ENCODE data around the gene ANAPC7.
A peak's percentile ranks its signal among the peaks of the same experiment; 100 is the strongest.
"Not testable (repeated sequence)": the region's sequence is repeated elsewhere in the genome, so short reads cannot be mapped to it uniquely, and the experiment has no call there.

The ANAPC7 gene

DNA sequence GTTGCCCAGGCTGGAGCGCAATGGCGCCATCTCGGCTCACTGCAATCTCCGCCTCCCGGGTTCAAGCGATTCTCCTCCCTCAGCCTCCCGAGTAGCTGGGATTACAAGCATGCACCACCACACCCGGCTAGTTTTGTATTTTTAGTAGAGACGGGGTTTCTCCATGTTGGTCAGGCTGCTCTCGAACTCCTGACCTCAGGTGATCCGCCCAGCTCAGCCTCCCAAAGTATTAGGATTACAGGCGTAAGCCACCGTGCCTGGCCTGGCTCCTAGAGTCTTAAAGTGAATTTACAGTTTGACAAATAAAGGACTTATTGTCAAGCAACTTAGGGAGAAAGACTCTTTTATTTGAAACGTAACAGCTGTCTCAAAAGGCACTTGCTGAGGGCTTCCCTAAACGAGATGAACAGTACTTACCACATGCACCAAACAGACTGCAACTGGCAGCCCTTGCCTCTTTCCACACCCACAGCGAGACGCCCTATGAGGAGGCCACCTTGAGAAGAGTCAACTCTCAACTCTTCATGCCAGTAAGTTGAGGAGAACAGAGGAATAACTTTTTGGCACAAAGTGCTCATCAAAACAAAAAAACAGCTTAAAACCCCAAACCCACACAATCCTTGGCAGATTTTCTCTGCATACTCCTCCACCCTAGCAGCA lies 25.2 kb downstream of the ANAPC7 start:
- not testable (repeated sequence) for H3K27me3 ChIP-seq (ENCODE audit: control insufficient read depth in 5 of 5, insufficient read depth in 4 of 5, low read length in 5 of 5); H3K9ac ChIP-seq (ENCODE audit: low read length in 5 of 5); H3K27ac ChIP-seq (ENCODE audit: low read depth, low read length); H3K9me3 ChIP-seq (ENCODE audit: control insufficient read depth in 5 of 5, low read length in 5 of 5); H3K4me1 ChIP-seq (ENCODE audit: control insufficient read depth in 5 of 5, insufficient read depth in 5 of 5, low read length in 5 of 5); H3K4me3 ChIP-seq (ENCODE audit: low read depth in 1 of 5, low read length in 5 of 5)
- H3K36me3 ChIP-seq (ENCODE audit: control insufficient read depth in 5 of 5, insufficient read depth in 5 of 5, low read length in 5 of 5) = peaks cover 20 to 87% (median 73%) of the 10 kb centered on the region in 5 donors

DNA sequence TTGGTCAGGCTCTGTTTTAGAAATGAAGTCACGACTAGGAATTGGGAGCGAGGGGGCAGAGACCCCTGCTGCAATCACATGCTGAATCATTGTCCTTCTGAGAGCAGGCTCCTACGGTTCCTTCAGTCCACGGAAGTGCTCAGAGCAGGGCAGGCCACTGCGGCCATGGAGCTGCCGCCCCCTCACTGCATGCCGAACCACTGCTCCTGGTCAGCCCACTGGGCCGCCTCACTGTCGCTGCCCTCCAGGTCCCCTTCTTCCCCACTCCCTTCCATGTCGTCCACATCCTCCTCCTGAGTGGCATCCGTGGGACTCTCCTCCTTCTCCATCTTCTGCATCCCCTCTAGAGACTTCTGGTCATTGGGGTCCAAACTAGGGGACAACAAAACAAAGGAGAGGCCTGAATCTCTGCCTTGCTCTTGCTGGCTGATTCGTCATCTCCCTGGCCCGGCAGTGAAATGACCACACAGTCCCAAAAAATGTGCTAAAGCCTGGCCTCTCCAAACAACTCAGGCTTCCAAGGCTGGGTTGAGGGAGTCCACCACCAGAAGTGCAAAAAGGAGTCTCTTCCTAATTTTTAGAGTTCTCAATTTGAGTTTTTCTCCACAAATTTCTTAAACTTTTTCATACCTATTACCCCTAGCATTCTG lies 29.4 kb downstream of the ANAPC7 start:
- no peak overlapping the region for H3K4me3 ChIP-seq (ENCODE audit: low read depth in 1 of 5, low read length in 5 of 5)
- no peaks in the 10 kb centered on the region for H3K9me3 ChIP-seq (ENCODE audit: control insufficient read depth in 5 of 5, low read length in 5 of 5)
- H3K36me3 ChIP-seq (ENCODE audit: control insufficient read depth in 5 of 5, insufficient read depth in 5 of 5, low read length in 5 of 5) = peaks cover 14 to 66% (median 58%) of the 10 kb centered on the region in 5 donors
- no peaks in the 10 kb centered on the region for H3K27me3 ChIP-seq (ENCODE audit: control insufficient read depth in 5 of 5, insufficient read depth in 4 of 5, low read length in 5 of 5)
- H3K4me1 ChIP-seq (ENCODE audit: control insufficient read depth in 5 of 5, insufficient read depth in 5 of 5, low read length in 5 of 5) = peaks cover 4 to 31% (median 29%) of the 10 kb centered on the region in 5 donors
- H3K27ac ChIP-seq (ENCODE audit: low read depth, low read length) = no peak overlapping the region
- no peak overlapping the region for H3K9ac ChIP-seq (ENCODE audit: low read length in 5 of 5)

GRCh38 chr12:110373425-110373824 lies 30.1 kb downstream of the ANAPC7 start:
- H3K4me3 ChIP-seq (ENCODE audit: low read depth in 1 of 5, low read length in 5 of 5) = no peak overlapping the region

GRCh38 chr12:110373025-110373424 lies 30.5 kb downstream of the ANAPC7 start:
- peaks cover 14 to 56% (median 49%) of the 10 kb centered on the region in 5 donors for H3K36me3 ChIP-seq (ENCODE audit: control insufficient read depth in 5 of 5, insufficient read depth in 5 of 5, low read length in 5 of 5)
- no peak overlapping the region for H3K4me3 ChIP-seq (ENCODE audit: low read depth in 1 of 5, low read length in 5 of 5)
- H3K27ac ChIP-seq (ENCODE audit: low read depth, low read length) = no peak overlapping the region
- H3K4me1 ChIP-seq (ENCODE audit: control insufficient read depth in 5 of 5, insufficient read depth in 5 of 5, low read length in 5 of 5) = peaks cover 4 to 36% (median 30%) of the 10 kb centered on the region in 5 donors
- no peaks in the 10 kb centered on the region for H3K9me3 ChIP-seq (ENCODE audit: control insufficient read depth in 5 of 5, low read length in 5 of 5)
- no peak overlapping the region for H3K9ac ChIP-seq (ENCODE audit: low read length in 5 of 5)
- H3K27me3 ChIP-seq (ENCODE audit: control insufficient read depth in 5 of 5, insufficient read depth in 4 of 5, low read length in 5 of 5) = no peaks in the 10 kb centered on the region

More at GRCh38 chr12:110373425-110373824, 30.1 kb downstream of the ANAPC7 start:
- no peak overlapping the region for H3K27ac ChIP-seq (ENCODE audit: low read depth, low read length)
- no peaks in the 10 kb centered on the region for H3K9me3 ChIP-seq (ENCODE audit: control insufficient read depth in 5 of 5, low read length in 5 of 5)
- no peak overlapping the region for H3K9ac ChIP-seq (ENCODE audit: low read length in 5 of 5)
- H3K36me3 ChIP-seq (ENCODE audit: control insufficient read depth in 5 of 5, insufficient read depth in 5 of 5, low read length in 5 of 5) = peaks cover 14 to 60% (median 53%) of the 10 kb centered on the region in 5 donors
- H3K4me1 ChIP-seq (ENCODE audit: control insufficient read depth in 5 of 5, insufficient read depth in 5 of 5, low read length in 5 of 5) = peaks cover 4 to 36% (median 30%) of the 10 kb centered on the region in 5 donors
- no peaks in the 10 kb centered on the region for H3K27me3 ChIP-seq (ENCODE audit: control insufficient read depth in 5 of 5, insufficient read depth in 4 of 5, low read length in 5 of 5)

DNA sequence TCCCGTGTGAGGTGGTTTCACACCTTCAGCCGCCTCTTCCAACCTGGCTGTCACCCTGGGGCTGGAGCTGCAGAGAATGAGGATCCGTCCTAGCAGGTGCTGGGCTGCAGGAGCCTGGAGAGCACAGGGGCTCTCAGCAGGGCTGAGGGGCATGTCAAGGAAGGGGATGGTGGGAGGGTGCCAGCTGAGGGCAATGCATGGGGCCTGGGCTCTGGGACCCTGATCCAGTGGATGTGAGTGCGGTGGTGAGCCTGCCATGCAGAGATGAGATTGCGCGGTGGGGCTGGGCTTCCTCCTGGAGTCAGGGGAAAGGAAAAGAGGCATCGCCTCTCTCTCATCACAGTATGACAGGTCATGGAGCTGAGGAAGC lies 31.5 kb downstream of the ANAPC7 start:
- Histone ChIP-seq H3K9ac (ENCODE audit: low read length in 5 of 5) (no peak overlapping the region), H3K9me3 (ENCODE audit: control insufficient read depth in 5 of 5, low read length in 5 of 5) (no peaks in the 10 kb centered on the region), H3K27ac (ENCODE audit: low read depth, low read length) (no peak overlapping the region), H3K36me3 (ENCODE audit: control insufficient read depth in 5 of 5, insufficient read depth in 5 of 5, low read length in 5 of 5) (peaks cover 6 to 47% (median 40%) of the 10 kb centered on the region in 5 donors), H3K4me1 (ENCODE audit: control insufficient read depth in 5 of 5, insufficient read depth in 5 of 5, low read length in 5 of 5) (peaks cover 4 to 41% (median 34%) of the 10 kb centered on the region in 5 donors), H3K4me3 (ENCODE audit: low read depth in 1 of 5, low read length in 5 of 5) (no peak overlapping the region), H3K27me3 (ENCODE audit: control insufficient read depth in 5 of 5, insufficient read depth in 4 of 5, low read length in 5 of 5) (no peaks in the 10 kb centered on the region)

GRCh38 chr12:110371408-110372055 lies 32.0 kb downstream of the ANAPC7 start:
- no peak overlapping the region for H3K27ac ChIP-seq (ENCODE audit: low read depth, low read length)
- H3K9ac ChIP-seq (ENCODE audit: low read length in 5 of 5) = no peak overlapping the region
- H3K27me3 ChIP-seq (ENCODE audit: control insufficient read depth in 5 of 5, insufficient read depth in 4 of 5, low read length in 5 of 5) = no peaks in the 10 kb centered on the region
- H3K4me1 ChIP-seq (ENCODE audit: control insufficient read depth in 5 of 5, insufficient read depth in 5 of 5, low read length in 5 of 5) = peaks cover 4 to 46% (median 38%) of the 10 kb centered on the region in 5 donors
- H3K36me3 ChIP-seq (ENCODE audit: control insufficient read depth in 5 of 5, insufficient read depth in 5 of 5, low read length in 5 of 5) = peaks cover 6 to 46% (median 40%) of the 10 kb centered on the region in 5 donors
- no peaks in the 10 kb centered on the region for H3K9me3 ChIP-seq (ENCODE audit: control insufficient read depth in 5 of 5, low read length in 5 of 5)
- peak overlapping the region in 1 of 5 donors; percentile 33 for H3K4me3 ChIP-seq (ENCODE audit: low read depth in 1 of 5, low read length in 5 of 5)

- Histone ChIP-seq H3K27ac (ENCODE audit: low read depth, low read length) (no peak overlapping the region), H3K4me1 (ENCODE audit: control insufficient read depth in 5 of 5, insufficient read depth in 5 of 5, low read length in 5 of 5) (peaks cover 4 to 53% (median 42%) of the 10 kb centered on the region in 5 donors), H3K4me3 (ENCODE audit: low read depth in 1 of 5, low read length in 5 of 5) (no peak overlapping the region), H3K36me3 (ENCODE audit: control insufficient read depth in 5 of 5, insufficient read depth in 5 of 5, low read length in 5 of 5) (peaks cover 6 to 41% (median 35%) of the 10 kb centered on the region in 5 donors), H3K27me3 (ENCODE audit: control insufficient read depth in 5 of 5, insufficient read depth in 4 of 5, low read length in 5 of 5) (no peaks in the 10 kb centered on the region), H3K9me3 (ENCODE audit: control insufficient read depth in 5 of 5, low read length in 5 of 5) (no peaks in the 10 kb centered on the region), H3K9ac (ENCODE audit: low read length in 5 of 5) (no peak overlapping the region)
These were observed 32.7 kb downstream of the ANAPC7 start for GRCh38 chr12:110370732-110371231.

DNA sequence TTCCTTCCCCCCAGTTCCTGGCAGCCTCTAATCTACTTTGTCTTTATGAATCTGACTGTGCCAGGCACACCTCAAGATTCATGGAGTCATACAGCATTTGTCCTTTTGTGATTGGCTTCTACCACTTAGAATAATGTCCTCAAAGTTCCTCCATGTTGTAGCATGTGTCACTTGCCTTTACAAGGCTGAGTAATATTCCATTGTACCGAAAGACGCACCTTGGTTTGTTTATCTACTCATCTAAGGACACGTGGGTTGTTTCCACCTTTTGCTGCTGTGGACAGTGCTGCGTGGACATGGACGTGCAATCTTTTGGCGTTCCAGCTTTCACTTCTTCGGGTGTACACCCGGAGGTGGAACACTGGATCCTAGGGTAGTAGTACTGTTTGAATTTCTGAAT lies 33.5 kb downstream of the ANAPC7 start:
- no peaks in the 10 kb centered on the region for H3K9me3 ChIP-seq (ENCODE audit: control insufficient read depth in 5 of 5, low read length in 5 of 5)
- no peak overlapping the region for H3K4me3 ChIP-seq (ENCODE audit: low read depth in 1 of 5, low read length in 5 of 5)
- H3K4me1 ChIP-seq (ENCODE audit: control insufficient read depth in 5 of 5, insufficient read depth in 5 of 5, low read length in 5 of 5) = peaks cover 4 to 53% (median 42%) of the 10 kb centered on the region in 5 donors
- no peak overlapping the region for H3K9ac ChIP-seq (ENCODE audit: low read length in 5 of 5)
- peaks cover 0 to 34% (median 27%) of the 10 kb centered on the region in 5 donors for H3K36me3 ChIP-seq (ENCODE audit: control insufficient read depth in 5 of 5, insufficient read depth in 5 of 5, low read length in 5 of 5)
- H3K27ac ChIP-seq (ENCODE audit: low read depth, low read length) = no peak overlapping the region
- no peaks in the 10 kb centered on the region for H3K27me3 ChIP-seq (ENCODE audit: control insufficient read depth in 5 of 5, insufficient read depth in 4 of 5, low read length in 5 of 5)

- no peak overlapping the region for H3K9ac ChIP-seq (ENCODE audit: low read length in 5 of 5)
- H3K27me3 ChIP-seq (ENCODE audit: control insufficient read depth in 5 of 5, insufficient read depth in 4 of 5, low read length in 5 of 5) = no peaks in the 10 kb centered on the region
- H3K4me1 ChIP-seq (ENCODE audit: control insufficient read depth in 5 of 5, insufficient read depth in 5 of 5, low read length in 5 of 5) = peaks cover 0 to 40% (median 27%) of the 10 kb centered on the region in 5 donors
- no peak overlapping the region for H3K27ac ChIP-seq (ENCODE audit: low read depth, low read length)
- H3K4me3 ChIP-seq (ENCODE audit: low read depth in 1 of 5, low read length in 5 of 5) = no peak overlapping the region
- no peaks in the 10 kb centered on the region for H3K9me3 ChIP-seq (ENCODE audit: control insufficient read depth in 5 of 5, low read length in 5 of 5)
- peaks cover 0 to 10% (median 6%) of the 10 kb centered on the region in 5 donors for H3K36me3 ChIP-seq (ENCODE audit: control insufficient read depth in 5 of 5, insufficient read depth in 5 of 5, low read length in 5 of 5)
These were observed 36.2 kb downstream of the ANAPC7 start for GRCh38 chr12:110367181-110367864.

Measured in subcutaneous abdominal adipose tissue (tissue), 5 donors.